ENCODE data around the gene TTK. TPM values are rescaled to one million over a fixed set of nuclear protein-coding genes. Genes with fewer than 3 reads are reported as not detected.

The TTK gene
- total RNA-seq, 2 donors from 2014 or later = 8.9 to 25.3 TPM

- H3K9me3 ChIP-seq = no peaks in the 10 kb centered on the region
- no peak overlapping the region for H3K9ac ChIP-seq (ENCODE audit: low read depth in 2 of 2, low read length in 2 of 2)
- no peak for DNase-seq
- H3K4me3 ChIP-seq = no peak overlapping the region
- H3K4me1 ChIP-seq = no peaks in the 10 kb centered on the region
- no peaks in the 10 kb centered on the region for H3K27me3 ChIP-seq
- intact Hi-C loops (cut with DNase I) = loop anchor here (5.0 kb wide), 2 partner anchors 139 to 314 kb away; no protein-coding TSS in a partner anchor
- H3K27ac ChIP-seq = no peak overlapping the region
- TF ChIP-seq CTCF (IDR thresholded peaks at IDR 0.05) = no peak
- no peaks in the 10 kb centered on the region for H3K36me3 ChIP-seq
These were observed 87.1 kb downstream of the TTK start for GRCh38 chr6:80091506-80091905.

Other genes with a start within 250 kb of the TTK start
- gene ELOVL4, start 57.1 kb upstream of the TTK start, total RNA-seq = under 1 TPM; 0.30 to 0.66 TPM
- gene BCKDHB, start 102.0 kb downstream of the TTK start, total RNA-seq = 10 to 100 TPM; 27.4 to 47.1 TPM

All from colonic mucosa (tissue), 4 donors.